DND-41 (cell line): Measurements from ENCODE around the gene SSH3.

Experiments used
- ATAC-seq: fragments of 200-7000 bp; cut with Tn5 transposase; 3 replicates; pipeline ENCODE4 v1.9.1; 2021; ENCODE audit warnings: low read depth; ENCODE audit not compliant: insufficient read depth
- DNase-seq: peaks from one replicate; pipeline ENCODE4 v3.0.0-alpha.2; 2020
- H2AFZ ChIP-seq: 2 replicates; pipeline ENCODE4 v1.6.0; 2012; ENCODE audit warnings: low read depth, low read length
- H3K27ac ChIP-seq: 2 replicates; pipeline ENCODE4 v1.5.1; 2012; ENCODE audit warnings: low read length, inconsistent platforms
- H3K27me3 ChIP-seq: fragments of 200-600 bp; sonication (generic); 2 replicates; pipeline ENCODE4 v1.6.0; 2012; ENCODE audit warnings: low read length, mild to moderate bottlenecking, inconsistent platforms; ENCODE audit not compliant: insufficient read depth, poor library complexity
- H3K36me3 ChIP-seq: 2 replicates; pipeline ENCODE4 v1.5.1; 2012; ENCODE audit warnings: low read length, inconsistent platforms; ENCODE audit not compliant: insufficient read depth
- H3K4me1 ChIP-seq: 2 replicates; pipeline ENCODE4 v1.5.1; 2012; ENCODE audit warnings: mild to moderate bottlenecking, low read length; ENCODE audit not compliant: insufficient read depth
- H3K4me2 ChIP-seq: 2 replicates; pipeline ENCODE4 v1.6.0; 2012; ENCODE audit warnings: mild to moderate bottlenecking, moderate library complexity, low read length, inconsistent platforms; ENCODE audit not compliant: insufficient read depth
- H3K4me3 ChIP-seq, 2 experiments: fragments of 200-600 bp in 1 of 2; shearing (Covaris generic) in 1 of 2; 2 replicates each; pipeline ENCODE4 v1.5.1; 2012 to 2016; ENCODE audit warnings: inconsistent platforms in 2 of 2, low read length in 2 of 2, mild to moderate bottlenecking in 2 of 2, low read depth in 1 of 2, moderate library complexity in 1 of 2
- H3K79me2 ChIP-seq: 2 replicates; pipeline ENCODE4 v1.6.0; 2012; ENCODE audit warnings: low read length, inconsistent platforms; ENCODE audit not compliant: insufficient read depth
- H3K9ac ChIP-seq: 2 replicates; pipeline ENCODE4 v1.6.0; 2012; ENCODE audit warnings: low read depth, mild to moderate bottlenecking, inconsistent platforms, low read length, moderate library complexity
- H3K9me3 ChIP-seq: 2 replicates; pipeline ENCODE4 v1.5.1; 2012; ENCODE audit warnings: low read length, moderate library complexity, mild to moderate bottlenecking, inconsistent platforms; ENCODE audit not compliant: insufficient read depth, severe bottlenecking
- H4K20me1 ChIP-seq: 2 replicates; pipeline ENCODE4 v1.6.0; 2012; ENCODE audit warnings: low read length; ENCODE audit not compliant: insufficient read depth
- EZH2 ChIP-seq: IDR thresholded peaks from 3 replicates; pipeline ENCODE4 v1.6.1; 2012; ENCODE audit warnings: borderline replicate concordance, low read depth, mild to moderate bottlenecking, moderate library complexity, low read length, inconsistent platforms; ENCODE audit not compliant: severe bottlenecking
- TF ChIP-seq, protein P1 (sequence below): IDR thresholded peaks from 2 replicates; pipeline ENCODE4 v1.5.1; 2012; ENCODE audit warnings: borderline replicate concordance, low read length, moderate library complexity, mild to moderate bottlenecking; ENCODE audit not compliant: poor library complexity, severe bottlenecking; ENCODE audit errors: extremely low read depth

Gene SSH3

DNA sequence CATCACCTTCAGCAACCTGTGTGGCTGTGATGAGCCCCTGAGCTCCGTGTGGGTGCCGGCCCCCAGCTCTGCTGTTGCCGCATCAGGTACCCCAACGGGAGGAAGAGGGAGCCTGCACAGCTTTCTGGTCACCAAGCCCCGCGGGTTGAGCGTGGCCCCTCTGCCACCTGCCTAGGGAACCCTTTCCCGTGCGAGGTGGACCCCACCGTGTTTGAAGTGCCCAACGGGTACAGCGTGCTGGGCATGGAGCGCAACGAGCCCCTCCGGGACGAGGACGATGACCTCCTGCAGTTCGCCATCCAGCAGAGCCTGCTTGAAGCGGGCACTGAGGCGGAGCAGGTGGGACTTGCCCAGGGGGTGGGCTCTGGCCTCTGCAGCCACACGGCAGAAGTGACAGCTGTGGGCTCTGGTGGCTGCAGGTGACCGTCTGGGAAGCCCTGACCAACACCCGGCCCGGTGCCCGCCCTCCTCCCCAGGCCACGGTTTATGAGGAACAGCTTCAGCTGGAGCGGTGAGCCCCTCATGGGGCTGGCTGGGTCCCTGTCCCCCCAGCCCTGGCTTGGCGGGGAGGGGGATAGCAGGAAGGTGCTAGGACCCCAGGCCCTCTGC is 1.9 kb upstream of the SSH3 start:
- no peaks in the 10 kb centered on the region for H3K27me3 ChIP-seq
- H3K9ac ChIP-seq, result no peak overlapping the region
- H3K4me1 ChIP-seq, result no peaks in the 10 kb centered on the region
- ATAC-seq (no peak), DNase-seq (no peak)
- H3K27ac ChIP-seq, result no peak overlapping the region
- H3K9me3 ChIP-seq, result no peaks in the 10 kb centered on the region
- H2AFZ ChIP-seq, result no peak overlapping the region
- TF ChIP-seq, protein P1, sequence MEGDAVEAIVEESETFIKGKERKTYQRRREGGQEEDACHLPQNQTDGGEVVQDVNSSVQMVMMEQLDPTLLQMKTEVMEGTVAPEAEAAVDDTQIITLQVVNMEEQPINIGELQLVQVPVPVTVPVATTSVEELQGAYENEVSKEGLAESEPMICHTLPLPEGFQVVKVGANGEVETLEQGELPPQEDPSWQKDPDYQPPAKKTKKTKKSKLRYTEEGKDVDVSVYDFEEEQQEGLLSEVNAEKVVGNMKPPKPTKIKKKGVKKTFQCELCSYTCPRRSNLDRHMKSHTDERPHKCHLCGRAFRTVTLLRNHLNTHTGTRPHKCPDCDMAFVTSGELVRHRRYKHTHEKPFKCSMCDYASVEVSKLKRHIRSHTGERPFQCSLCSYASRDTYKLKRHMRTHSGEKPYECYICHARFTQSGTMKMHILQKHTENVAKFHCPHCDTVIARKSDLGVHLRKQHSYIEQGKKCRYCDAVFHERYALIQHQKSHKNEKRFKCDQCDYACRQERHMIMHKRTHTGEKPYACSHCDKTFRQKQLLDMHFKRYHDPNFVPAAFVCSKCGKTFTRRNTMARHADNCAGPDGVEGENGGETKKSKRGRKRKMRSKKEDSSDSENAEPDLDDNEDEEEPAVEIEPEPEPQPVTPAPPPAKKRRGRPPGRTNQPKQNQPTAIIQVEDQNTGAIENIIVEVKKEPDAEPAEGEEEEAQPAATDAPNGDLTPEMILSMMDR, result no peak
- no peak for TF ChIP-seq EZH2
- peaks cover 60% of the 10 kb centered on the region for H3K36me3 ChIP-seq
- H3K79me2 ChIP-seq, result peaks cover 21% of the 10 kb centered on the region
- H3K4me2 ChIP-seq, result no peak overlapping the region
- peaks cover 32% of the 10 kb centered on the region for H4K20me1 ChIP-seq
- H3K4me3 ChIP-seq, result no peak overlapping the region

DNA sequence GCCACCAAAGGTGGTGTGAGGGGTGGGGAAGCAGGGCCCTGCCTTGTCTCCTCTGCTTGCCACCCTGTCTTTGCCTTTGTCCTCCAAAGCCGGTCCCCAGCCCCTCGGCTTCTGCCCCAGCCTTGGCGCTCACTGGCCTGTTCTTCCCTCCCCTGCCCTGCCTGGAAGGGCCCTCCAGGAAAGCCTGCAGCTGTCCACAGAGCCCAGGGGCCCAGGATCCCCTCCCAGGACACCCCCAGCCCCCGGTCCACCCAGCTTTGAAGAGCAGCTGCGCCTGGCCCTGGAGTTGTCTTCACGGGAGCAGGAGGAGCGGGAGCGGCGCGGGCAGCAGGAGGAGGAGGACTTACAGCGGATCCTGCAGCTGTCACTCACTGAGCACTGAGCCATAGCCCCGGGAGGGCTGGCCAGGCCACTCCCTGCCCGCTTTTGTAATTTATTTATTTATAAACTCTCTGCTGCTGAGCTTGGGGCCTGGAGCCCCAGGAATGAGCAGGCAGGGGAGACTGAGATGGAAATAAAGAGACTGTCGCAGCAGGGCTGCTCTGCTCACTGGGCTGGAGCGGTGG is 1.3 kb upstream of the SSH3 start:
- Histone ChIP-seq H3K4me3 (no peak overlapping the region), H3K9me3 (no peaks in the 10 kb centered on the region), H3K27ac (no peak overlapping the region), H3K4me1 (no peaks in the 10 kb centered on the region), H3K9ac (no peak overlapping the region), H3K79me2 (peaks cover 15% of the 10 kb centered on the region), H3K27me3 (no peaks in the 10 kb centered on the region), H4K20me1 (peaks cover 32% of the 10 kb centered on the region), H3K4me2 (no peak overlapping the region), H2AFZ (no peak overlapping the region), H3K36me3 (peaks cover 54% of the 10 kb centered on the region)
- TF ChIP-seq, protein P1, result no peak
- TF ChIP-seq EZH2, result no peak
- ATAC-seq, result no peak
- DNase-seq, result no peak

DNA sequence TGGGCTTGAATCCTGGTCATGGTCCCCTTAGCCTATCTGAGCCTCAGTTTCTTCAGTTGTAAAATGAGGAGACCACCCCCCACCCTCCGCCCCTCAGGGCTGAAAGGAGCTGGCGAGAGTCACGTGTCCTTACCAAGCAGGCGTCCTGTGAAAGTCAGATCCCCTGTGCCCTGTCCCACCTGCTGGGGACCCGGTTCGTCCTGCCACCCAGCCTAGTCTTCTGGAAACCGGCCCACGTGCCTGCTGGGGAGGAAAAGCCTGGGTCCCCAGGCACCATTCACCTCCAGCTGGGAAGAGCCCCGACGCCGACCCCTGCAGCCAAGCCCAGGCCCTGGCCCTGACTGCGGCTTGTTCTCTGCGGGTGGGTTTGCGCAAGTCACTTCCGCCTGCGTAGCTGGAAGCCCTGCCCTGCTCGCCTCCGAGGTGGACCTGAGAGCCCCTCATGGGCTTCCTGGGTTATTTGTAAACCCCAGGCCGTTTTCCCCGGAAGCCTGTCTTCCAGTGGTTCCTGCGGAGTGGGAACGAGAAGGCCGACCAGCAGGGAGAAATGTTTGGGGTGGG is 679 bp upstream of the SSH3 start:
- Histone ChIP-seq H3K27me3 (no peaks in the 10 kb centered on the region), H3K9me3 (no peaks in the 10 kb centered on the region), H2AFZ (no peak overlapping the region), H3K27ac (no peak overlapping the region), H3K36me3 (peaks cover 51% of the 10 kb centered on the region), H3K9ac (no peak overlapping the region), H3K4me2 (no peak overlapping the region), H4K20me1 (peaks cover 32% of the 10 kb centered on the region), H3K79me2 (peaks cover 14% of the 10 kb centered on the region), H3K4me3 (no peak overlapping the region), H3K4me1 (no peaks in the 10 kb centered on the region)
- DNase-seq (no peak), ATAC-seq (no peak)
- TF ChIP-seq, protein P1, result no peak
- TF ChIP-seq EZH2, result no peak
